Parathyroid adenoma (tissue), 2 donors: ENCODE measurements around the gene ULBP2.
"Not testable (repeated sequence)": the region's sequence is repeated elsewhere in the genome, so short reads cannot be mapped to it uniquely, and the experiment has no call there.

Source experiments
- H2AFZ ChIP-seq: fragments of 300-600 bp; sonication (generic); one replicate; pipeline ENCODE4 v1.7.0; 2017; ENCODE audit warnings: antibody characterized with exemption, mild to moderate bottlenecking
- H3K27ac ChIP-seq: fragments of 300-600 bp; sonication (generic); one replicate; pipeline ENCODE4 v1.7.0; 2017
- H3K27me3 ChIP-seq: fragments of 300-600 bp; sonication (generic); one replicate; pipeline ENCODE4 v1.7.0; 2017; ENCODE audit warnings: low read length; ENCODE audit not compliant: control insufficient read depth, insufficient read depth
- H3K36me3 ChIP-seq: fragments of 300-600 bp; sonication (generic); one replicate; pipeline ENCODE4 v1.7.0; 2017; ENCODE audit warnings: low read length; ENCODE audit not compliant: control insufficient read depth, insufficient read depth
- H3K4me1 ChIP-seq: fragments of 300-600 bp; sonication (generic); one replicate; pipeline ENCODE4 v1.7.0; 2017; ENCODE audit warnings: control low read depth
- H3K4me2 ChIP-seq: fragments of 300-600 bp; sonication (generic); one replicate; pipeline ENCODE4 v1.7.0; 2017; ENCODE audit warnings: low read length
- H3K4me3 ChIP-seq: fragments of 300-600 bp; sonication (generic); one replicate; pipeline ENCODE4 v1.7.0; 2017; ENCODE audit warnings: low read depth, low read length
- H3K79me2 ChIP-seq: fragments of 300-600 bp; sonication (generic); one replicate; pipeline ENCODE4 v1.7.0; 2017; ENCODE audit warnings: control low read depth
- H3K9ac ChIP-seq: fragments of 300-600 bp; sonication (generic); one replicate; pipeline ENCODE4 v1.7.0; 2017; ENCODE audit warnings: mild to moderate bottlenecking
- H3K9me3 ChIP-seq: fragments of 300-600 bp; sonication (generic); one replicate; pipeline ENCODE4 v1.7.0; 2017; ENCODE audit warnings: low read length; ENCODE audit not compliant: control insufficient read depth
- TF ChIP-seq, protein P1 (sequence below): fragments of 300-600 bp; sonication (generic); IDR thresholded peaks from one replicate; pipeline ENCODE4 v1.7.0; 2017; ENCODE audit warnings: antibody characterized with exemption, mild to moderate bottlenecking
- donor health status: primary hyperparathyroidism.

Gene ULBP2

DNA sequence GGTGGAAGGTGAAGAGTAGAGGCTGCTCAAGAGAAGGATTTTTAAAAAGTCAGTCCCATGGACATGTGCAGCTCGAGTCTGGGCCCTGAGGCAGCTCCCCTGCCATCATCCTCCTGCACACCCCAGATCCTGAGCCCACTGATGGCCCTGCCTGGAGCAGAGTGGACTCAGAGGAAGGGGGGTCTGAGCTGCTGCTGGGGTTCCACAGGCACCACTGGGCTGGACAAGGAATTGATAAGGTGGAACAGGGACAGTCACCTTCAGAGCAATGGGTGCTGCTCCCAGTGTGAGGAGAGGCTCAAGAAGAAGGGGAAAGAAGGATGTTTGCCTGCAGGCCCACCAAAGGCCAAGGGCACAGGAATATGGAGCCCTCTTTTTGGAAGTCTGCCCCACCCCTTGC is 6.2 kb downstream of the ULBP2 start:
- Histone ChIP-seq H2AFZ (no peak overlapping the region), H3K9me3 (no peaks in the 10 kb centered on the region), H3K4me3 (no peak overlapping the region), H3K9ac (no peak overlapping the region), H3K79me2 (no peaks in the 10 kb centered on the region), H3K36me3 (no peaks in the 10 kb centered on the region), H3K27me3 (peaks cover 6% of the 10 kb centered on the region), H3K4me1 (no peaks in the 10 kb centered on the region), H3K4me2 (no peak overlapping the region), H3K27ac (no peak overlapping the region)
- TF ChIP-seq, protein P1, sequence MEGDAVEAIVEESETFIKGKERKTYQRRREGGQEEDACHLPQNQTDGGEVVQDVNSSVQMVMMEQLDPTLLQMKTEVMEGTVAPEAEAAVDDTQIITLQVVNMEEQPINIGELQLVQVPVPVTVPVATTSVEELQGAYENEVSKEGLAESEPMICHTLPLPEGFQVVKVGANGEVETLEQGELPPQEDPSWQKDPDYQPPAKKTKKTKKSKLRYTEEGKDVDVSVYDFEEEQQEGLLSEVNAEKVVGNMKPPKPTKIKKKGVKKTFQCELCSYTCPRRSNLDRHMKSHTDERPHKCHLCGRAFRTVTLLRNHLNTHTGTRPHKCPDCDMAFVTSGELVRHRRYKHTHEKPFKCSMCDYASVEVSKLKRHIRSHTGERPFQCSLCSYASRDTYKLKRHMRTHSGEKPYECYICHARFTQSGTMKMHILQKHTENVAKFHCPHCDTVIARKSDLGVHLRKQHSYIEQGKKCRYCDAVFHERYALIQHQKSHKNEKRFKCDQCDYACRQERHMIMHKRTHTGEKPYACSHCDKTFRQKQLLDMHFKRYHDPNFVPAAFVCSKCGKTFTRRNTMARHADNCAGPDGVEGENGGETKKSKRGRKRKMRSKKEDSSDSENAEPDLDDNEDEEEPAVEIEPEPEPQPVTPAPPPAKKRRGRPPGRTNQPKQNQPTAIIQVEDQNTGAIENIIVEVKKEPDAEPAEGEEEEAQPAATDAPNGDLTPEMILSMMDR: no peak

DNA sequence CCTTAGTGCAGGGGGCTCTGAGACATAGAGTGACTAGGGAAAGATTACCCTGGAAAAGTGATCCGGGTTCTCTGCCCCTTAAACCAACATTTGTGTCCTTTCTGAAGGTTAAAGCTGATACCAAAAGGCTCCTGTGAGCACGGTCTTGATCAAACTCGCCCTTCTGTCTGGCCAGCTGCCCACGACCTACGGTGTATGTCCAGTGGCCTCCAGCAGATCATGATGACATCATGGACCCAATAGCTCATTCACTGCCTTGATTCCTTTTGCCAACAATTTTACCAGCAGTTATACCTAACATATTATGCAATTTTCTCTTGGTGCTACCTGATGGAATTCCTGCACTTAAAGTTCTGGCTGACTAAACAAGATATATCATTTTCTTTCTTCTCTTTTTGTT is 6.8 kb downstream of the ULBP2 start:
- Histone ChIP-seq H3K9me3 (no peaks in the 10 kb centered on the region), H3K27ac (no peak overlapping the region), H3K9ac (no peak overlapping the region), H3K36me3 (no peaks in the 10 kb centered on the region), H3K4me3 (no peak overlapping the region), H2AFZ (no peak overlapping the region), H3K4me1 (no peaks in the 10 kb centered on the region), H3K79me2 (no peaks in the 10 kb centered on the region), H3K27me3 (peaks cover 6% of the 10 kb centered on the region), H3K4me2 (no peak overlapping the region)
- TF ChIP-seq, protein P1: no peak

DNA sequence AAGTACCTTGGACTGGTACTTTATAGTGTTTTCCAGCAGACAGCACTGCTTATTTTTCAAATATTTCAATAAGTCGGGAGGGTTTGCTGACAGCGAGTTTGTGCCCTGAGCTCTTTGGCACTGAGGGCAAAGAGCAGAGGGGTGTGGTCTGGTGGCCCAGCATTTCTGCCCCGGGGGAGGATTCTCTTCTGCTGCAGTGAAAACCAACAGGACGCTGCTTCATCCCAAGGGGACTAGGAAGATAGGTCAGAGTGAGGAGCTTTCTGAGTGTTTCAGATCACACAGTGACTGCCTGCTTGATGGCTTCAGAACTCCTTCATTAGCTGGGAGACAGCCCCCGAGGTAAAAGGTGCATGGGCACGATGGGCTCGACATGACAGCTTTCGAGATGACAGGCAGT is 8.6 kb downstream of the ULBP2 start:
- no peaks in the 10 kb centered on the region for H3K36me3 ChIP-seq

DNA sequence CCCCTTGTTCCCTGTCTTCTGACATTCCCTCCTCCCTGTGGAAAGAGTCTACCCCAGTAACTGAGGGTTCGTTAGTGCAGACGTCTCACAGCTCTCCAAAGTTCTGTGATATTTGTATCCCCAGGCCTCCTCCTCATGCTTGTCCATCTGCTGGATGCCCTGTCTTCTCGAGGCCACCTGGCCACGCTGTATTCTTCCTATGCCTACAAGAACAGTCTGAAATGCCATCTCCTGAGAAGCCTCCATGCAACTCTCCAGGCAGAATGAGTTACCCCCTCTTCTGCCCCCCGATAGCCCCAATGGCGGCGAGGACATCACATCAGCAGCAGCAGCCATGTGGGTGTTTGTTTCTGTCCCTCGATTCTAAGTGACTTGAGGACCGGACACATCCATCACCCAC is 9.3 kb downstream of the ULBP2 start:
- Histone ChIP-seq H3K36me3 (no peaks in the 10 kb centered on the region), H3K9ac (no peak overlapping the region), H3K79me2 (no peaks in the 10 kb centered on the region), H3K9me3 (no peaks in the 10 kb centered on the region), H2AFZ (no peak overlapping the region), H3K4me2 (no peak overlapping the region), H3K4me1 (no peaks in the 10 kb centered on the region), H3K4me3 (no peak overlapping the region), H3K27ac (no peak overlapping the region), H3K27me3 (peaks cover 6% of the 10 kb centered on the region)
- TF ChIP-seq, protein P1: no peak

More for the DNA sequence above, 8.6 kb downstream of the ULBP2 start:
- Histone ChIP-seq H3K4me2 (no peak overlapping the region), H2AFZ (no peak overlapping the region), H3K4me1 (no peaks in the 10 kb centered on the region), H3K27me3 (peaks cover 6% of the 10 kb centered on the region), H3K27ac (no peak overlapping the region), H3K4me3 (no peak overlapping the region), H3K79me2 (no peaks in the 10 kb centered on the region), H3K9me3 (no peaks in the 10 kb centered on the region), H3K9ac (no peak overlapping the region)
- TF ChIP-seq, protein P1: no peak

DNA sequence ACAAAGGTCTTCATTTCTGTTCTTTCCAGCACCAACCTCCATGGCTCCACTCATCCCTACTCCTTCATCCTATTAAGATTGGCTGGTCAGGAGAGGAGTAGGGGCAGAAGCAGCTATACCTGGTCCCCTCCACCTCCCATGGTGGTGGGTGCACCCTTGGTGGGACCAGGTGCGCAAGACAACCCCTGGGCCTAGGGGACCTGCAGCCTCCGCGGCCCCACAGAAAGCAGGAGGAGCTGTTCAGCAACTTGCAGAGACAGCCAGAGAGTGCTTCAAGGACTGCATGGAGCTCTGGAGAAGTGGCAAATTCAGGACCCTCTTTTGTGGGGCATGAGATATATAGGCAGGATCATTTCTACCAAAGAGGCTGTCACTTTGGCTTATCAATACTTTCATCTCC is 9.8 kb downstream of the ULBP2 start:
- TF ChIP-seq, protein P1: no peak
- Histone ChIP-seq H3K27ac (no peak overlapping the region), H3K4me2 (no peak overlapping the region), H2AFZ (no peak overlapping the region), H3K36me3 (no peaks in the 10 kb centered on the region), H3K27me3 (peaks cover 6% of the 10 kb centered on the region), H3K9me3 (no peaks in the 10 kb centered on the region), H3K79me2 (no peaks in the 10 kb centered on the region), H3K4me3 (no peak overlapping the region), H3K4me1 (no peaks in the 10 kb centered on the region), H3K9ac (no peak overlapping the region)

DNA sequence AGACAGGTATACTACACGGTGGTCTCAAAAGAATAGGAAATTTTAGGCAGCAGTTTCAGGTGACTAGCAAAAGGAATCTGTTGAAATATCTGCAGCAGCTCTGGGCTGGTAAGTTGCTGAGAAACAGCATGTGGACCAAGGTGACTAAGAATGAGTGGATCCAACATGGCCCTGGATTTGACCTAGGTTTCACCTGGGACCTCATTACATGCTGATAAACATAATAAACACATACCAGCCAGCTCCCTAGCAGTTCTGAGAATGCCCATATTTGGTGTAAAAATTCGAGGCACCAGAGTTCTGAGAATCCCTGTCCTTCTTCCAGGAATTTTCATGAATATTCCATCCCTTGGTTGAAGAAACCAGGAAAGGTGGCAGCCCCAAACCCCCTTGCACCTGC is 11.6 kb downstream of the ULBP2 start:
- not testable (repeated sequence) for H3K9me3 ChIP-seq, H3K4me3 ChIP-seq, H2AFZ ChIP-seq, H3K79me2 ChIP-seq, H3K27me3 ChIP-seq, H3K27ac ChIP-seq, H3K4me2 ChIP-seq, H3K4me1 ChIP-seq, H3K36me3 ChIP-seq, H3K9ac ChIP-seq

DNA sequence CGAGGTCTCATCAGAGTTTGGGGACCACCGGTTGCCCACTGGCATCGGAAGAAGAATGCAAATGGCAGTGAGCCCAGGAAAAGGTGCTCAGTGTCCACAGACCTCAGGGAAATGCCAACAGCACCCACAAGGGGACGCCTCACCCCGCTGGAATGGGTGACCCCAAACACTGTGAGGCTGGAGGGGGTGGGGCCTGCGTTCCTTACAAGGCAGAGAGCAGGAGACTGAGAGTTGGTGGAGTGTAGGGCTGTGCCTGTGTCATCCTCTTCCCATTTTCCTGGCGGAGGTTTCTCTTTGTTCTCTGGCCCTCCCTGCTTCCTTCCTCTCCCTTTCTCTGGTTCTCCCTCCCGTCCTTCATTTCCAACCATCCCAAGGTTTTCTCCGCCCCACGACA is 12.1 kb downstream of the ULBP2 start:
- not testable (repeated sequence) for H3K9ac ChIP-seq, H3K36me3 ChIP-seq, H3K27ac ChIP-seq, H3K9me3 ChIP-seq, H2AFZ ChIP-seq, H3K4me1 ChIP-seq, H3K27me3 ChIP-seq, H3K4me3 ChIP-seq, H3K4me2 ChIP-seq, H3K79me2 ChIP-seq
